GM23248 (cell line): ENCODE data around the gene GGACT.

ENCODE experiments used
- EZH2 ChIP-seq: fragments of 200-600 bp; sonication (generic); IDR thresholded peaks from 2 replicates; pipeline ENCODE4 v1.6.1; 2018; ENCODE audit warnings: antibody characterized with exemption, mild to moderate bottlenecking; ENCODE audit not compliant: insufficient read depth, poor library complexity, severe bottlenecking
- EZH2phosphoT487 ChIP-seq: fragments of 200-600 bp; sonication (generic); IDR thresholded peaks from 2 replicates; pipeline ENCODE4 v1.6.1; 2018; ENCODE audit warnings: antibody characterized with exemption, moderate library complexity, mild to moderate bottlenecking, low read depth; ENCODE audit not compliant: insufficient read depth

DNA sequence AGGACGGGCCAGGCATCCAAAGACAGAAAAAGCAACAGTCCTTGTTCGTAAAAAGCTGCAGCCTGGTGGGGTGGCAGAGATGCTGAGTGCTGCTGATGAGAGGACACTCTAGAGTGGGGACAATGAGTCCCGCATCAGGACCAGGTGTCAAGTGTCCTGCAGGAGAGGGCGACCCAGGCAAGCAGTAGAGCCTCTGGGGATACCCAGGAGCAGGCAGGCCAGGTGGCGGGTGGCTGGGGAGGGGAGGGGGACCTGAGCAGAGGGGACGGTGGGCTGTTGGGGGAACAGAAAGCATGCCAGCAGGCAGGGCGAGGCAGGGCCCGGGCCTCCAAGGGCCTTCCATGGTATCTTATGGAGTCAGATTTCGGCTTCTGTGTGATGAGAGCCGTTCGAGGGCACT lies 35.8 kb downstream of the GGACT start:
- no peak for TF ChIP-seq EZH2
- TF ChIP-seq EZH2phosphoT487 = no peak
